Coronary artery (tissue), 2 donors: ENCODE results near the gene FAM13A.
"Not testable (repeated sequence)": the region's sequence is repeated elsewhere in the genome, so short reads cannot be mapped to it uniquely, and the experiment has no call there.

Experiments used
- DNase-seq: peaks from one replicate; pipeline ENCODE4 v3.0.0-alpha.2; 2017; ENCODE audit warnings: low spot score
- H3K27ac ChIP-seq, 2 donors: fragments of 200-600 bp; sonication (generic); one replicate each; pipeline ENCODE4 v1.5.1; 2016 to 2019
- H3K4me3 ChIP-seq: fragments of 200-600 bp; sonication (generic); 2 replicates; pipeline ENCODE4 v1.5.1; 2016; ENCODE audit warnings: mild to moderate bottlenecking, moderate library complexity
- CTCF ChIP-seq: fragments of 200-600 bp; sonication (generic); IDR thresholded peaks from one replicate; pipeline ENCODE4 v1.5.1; 2019; ENCODE audit warnings: antibody characterized with exemption

Gene FAM13A

GRCh38 chr4:88907478-88907877, 149.5 kb downstream of the FAM13A start:
- Histone ChIP-seq H3K4me3 (no peak overlapping the region), H3K27ac (no peak overlapping the region)
- DNase-seq, result no peak
- TF ChIP-seq CTCF, result no peak

GRCh38 chr4:88904240-88904639, 152.7 kb downstream of the FAM13A start:
- DNase-seq, H3K4me3 ChIP-seq, H3K27ac ChIP-seq: not testable (repeated sequence)

GRCh38 chr4:88900432-88900831, 156.6 kb downstream of the FAM13A start:
- DNase-seq, result no peak
- TF ChIP-seq CTCF, result no peak
- Histone ChIP-seq H3K4me3 (no peak overlapping the region), H3K27ac (no peak overlapping the region)

GRCh38 chr4:88897752-88898151, 159.2 kb downstream of the FAM13A start:
- no peak for TF ChIP-seq CTCF
- Histone ChIP-seq H3K4me3 (no peak overlapping the region), H3K27ac (no peak overlapping the region)
- DNase-seq, result no peak

- no peak for TF ChIP-seq CTCF
- no peak for DNase-seq
- no peak overlapping the region for H3K27ac ChIP-seq
- no peak overlapping the region for H3K4me3 ChIP-seq
Observed at GRCh38 chr4:88897180-88897579, 159.8 kb downstream of the FAM13A start.

GRCh38 chr4:88893961-88894360, 163.0 kb downstream of the FAM13A start:
- Histone ChIP-seq H3K4me3 (no peak overlapping the region), H3K27ac (no peak overlapping the region)
- DNase-seq, result no peak
- no peak for TF ChIP-seq CTCF

GRCh38 chr4:88892646-88893045, 164.3 kb downstream of the FAM13A start:
- Histone ChIP-seq H3K27ac (no peak overlapping the region), H3K4me3 (no peak overlapping the region)
- TF ChIP-seq CTCF, result no peak
- DNase-seq, result no peak

GRCh38 chr4:88891636-88892035, 165.3 kb downstream of the FAM13A start:
- TF ChIP-seq CTCF, result no peak
- H3K4me3 ChIP-seq, result no peak overlapping the region
- H3K27ac ChIP-seq, result no peak overlapping the region
- no peak for DNase-seq

- H3K27ac ChIP-seq, DNase-seq, H3K4me3 ChIP-seq: not testable (repeated sequence)
Observed at GRCh38 chr4:88887409-88887808, 169.6 kb downstream of the FAM13A start.
